ENCODE data around the gene PCCA. TPM values are rescaled to one million over a fixed set of nuclear protein-coding genes. Genes with fewer than 3 reads are reported as not detected.

Gene PCCA
- total and polyA plus RNA-seq, 4 donors: 30.1 to 160 (median 76.3) TPM

DNA sequence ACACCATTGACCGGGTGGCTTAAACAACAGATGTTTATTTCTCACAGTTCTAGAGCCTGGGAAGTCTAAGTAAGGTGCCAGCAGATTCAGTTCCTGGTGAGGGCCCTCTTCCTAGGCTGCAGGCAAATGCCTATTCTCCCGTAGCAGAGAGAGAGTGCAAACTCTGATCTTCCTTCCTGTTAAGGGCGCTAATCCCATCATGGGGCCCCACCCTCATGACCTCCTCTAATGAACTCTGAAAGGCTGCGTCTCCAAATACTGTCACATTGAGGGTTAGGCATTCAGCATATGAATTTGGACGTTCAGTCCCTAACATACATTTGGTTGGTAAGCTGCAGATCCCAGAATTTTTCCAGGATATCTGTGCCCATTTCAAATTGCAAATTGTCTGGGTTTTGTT, 370.9 kb downstream of the PCCA start:
- 95% methylated on average over 5 of the region's 5 CpGs for WGBS
- Histone ChIP-seq H3K4me1 (ENCODE audit: control insufficient read depth in 4 of 4, insufficient read depth in 4 of 4, low read length in 3 of 4) (no peaks in the 10 kb centered on the region), H3K4me3 (ENCODE audit: low read depth in 1 of 3, low read length in 3 of 3) (no peak overlapping the region), H3K36me3 (ENCODE audit: control insufficient read depth in 4 of 4, insufficient read depth in 3 of 4, low read depth in 1 of 4, low read length in 3 of 4) (peaks cover 0 to 2% (median 0%) of the 10 kb centered on the region in 4 donors), H3K27ac (ENCODE audit: low read depth in 1 of 2, low read length in 2 of 2) (no peak overlapping the region), H3K9me3 (ENCODE audit: control insufficient read depth in 4 of 4, low read length in 3 of 4) (no peaks in the 10 kb centered on the region), H3K27me3 (ENCODE audit: control insufficient read depth in 4 of 4, insufficient read depth in 4 of 4, low read length in 3 of 4) (no peaks in the 10 kb centered on the region), H3K9ac (ENCODE audit: low read depth in 1 of 2, low read length in 2 of 2) (no peak overlapping the region)
- no peak for TF ChIP-seq RAD21 (IDR thresholded peaks at IDR 0.05)
- TF ChIP-seq HNF4A (conservative IDR thresholded peaks at IDR 0.05): no peak
- no peak for TF ChIP-seq YY1 (IDR thresholded peaks at IDR 0.05)
- no peak for TF ChIP-seq JUND (IDR thresholded peaks at IDR 0.05)
- no peak for TF ChIP-seq FOXA2 (IDR thresholded peaks at IDR 0.05)
- TF ChIP-seq ZBTB33 (IDR thresholded peaks at IDR 0.05): no peak
- no peak for DNase-seq (ENCODE audit: low spot score)

DNA sequence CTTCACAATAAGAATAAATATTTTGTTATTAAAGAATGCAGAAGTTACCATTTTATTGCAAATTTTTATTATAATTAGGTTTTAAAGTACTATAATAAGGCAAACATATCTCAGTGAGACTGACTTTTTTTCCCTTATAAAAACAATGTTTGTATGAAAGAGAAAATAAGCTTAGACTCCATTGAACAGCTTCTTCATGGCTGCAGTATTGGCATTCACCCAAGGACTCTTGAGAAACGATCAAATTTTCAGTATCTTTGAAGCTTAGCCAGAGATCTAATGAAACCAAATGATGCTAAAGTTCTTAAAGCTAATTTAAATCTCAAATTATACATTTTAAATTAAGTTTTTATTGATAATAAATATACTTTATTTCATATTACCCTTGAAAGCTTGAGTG, 371.4 kb downstream of the PCCA start:
- no peak for TF ChIP-seq FOXA2 (IDR thresholded peaks at IDR 0.05)
- no peak for TF ChIP-seq HNF4A (conservative IDR thresholded peaks at IDR 0.05)
- TF ChIP-seq SP1 (IDR thresholded peaks at IDR 0.05): no peak
- no peak for TF ChIP-seq TAF1 (conservative IDR thresholded peaks at IDR 0.05)
- no peak for TF ChIP-seq RAD21 (IDR thresholded peaks at IDR 0.05)
- no peak for TF ChIP-seq YY1 (IDR thresholded peaks at IDR 0.05)
- no peak for TF ChIP-seq EGR1 (IDR thresholded peaks at IDR 0.05; ENCODE audit: low read depth in 2 of 2)
- TF ChIP-seq, protein P1, sequence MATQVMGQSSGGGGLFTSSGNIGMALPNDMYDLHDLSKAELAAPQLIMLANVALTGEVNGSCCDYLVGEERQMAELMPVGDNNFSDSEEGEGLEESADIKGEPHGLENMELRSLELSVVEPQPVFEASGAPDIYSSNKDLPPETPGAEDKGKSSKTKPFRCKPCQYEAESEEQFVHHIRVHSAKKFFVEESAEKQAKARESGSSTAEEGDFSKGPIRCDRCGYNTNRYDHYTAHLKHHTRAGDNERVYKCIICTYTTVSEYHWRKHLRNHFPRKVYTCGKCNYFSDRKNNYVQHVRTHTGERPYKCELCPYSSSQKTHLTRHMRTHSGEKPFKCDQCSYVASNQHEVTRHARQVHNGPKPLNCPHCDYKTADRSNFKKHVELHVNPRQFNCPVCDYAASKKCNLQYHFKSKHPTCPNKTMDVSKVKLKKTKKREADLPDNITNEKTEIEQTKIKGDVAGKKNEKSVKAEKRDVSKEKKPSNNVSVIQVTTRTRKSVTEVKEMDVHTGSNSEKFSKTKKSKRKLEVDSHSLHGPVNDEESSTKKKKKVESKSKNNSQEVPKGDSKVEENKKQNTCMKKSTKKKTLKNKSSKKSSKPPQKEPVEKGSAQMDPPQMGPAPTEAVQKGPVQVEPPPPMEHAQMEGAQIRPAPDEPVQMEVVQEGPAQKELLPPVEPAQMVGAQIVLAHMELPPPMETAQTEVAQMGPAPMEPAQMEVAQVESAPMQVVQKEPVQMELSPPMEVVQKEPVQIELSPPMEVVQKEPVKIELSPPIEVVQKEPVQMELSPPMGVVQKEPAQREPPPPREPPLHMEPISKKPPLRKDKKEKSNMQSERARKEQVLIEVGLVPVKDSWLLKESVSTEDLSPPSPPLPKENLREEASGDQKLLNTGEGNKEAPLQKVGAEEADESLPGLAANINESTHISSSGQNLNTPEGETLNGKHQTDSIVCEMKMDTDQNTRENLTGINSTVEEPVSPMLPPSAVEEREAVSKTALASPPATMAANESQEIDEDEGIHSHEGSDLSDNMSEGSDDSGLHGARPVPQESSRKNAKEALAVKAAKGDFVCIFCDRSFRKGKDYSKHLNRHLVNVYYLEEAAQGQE (IDR thresholded peaks at IDR 0.05): no peak
- TF ChIP-seq HNF4G (IDR thresholded peaks at IDR 0.05): no peak
- no peak for TF ChIP-seq RXRA (IDR thresholded peaks at IDR 0.05)
- TF ChIP-seq, protein P2, sequence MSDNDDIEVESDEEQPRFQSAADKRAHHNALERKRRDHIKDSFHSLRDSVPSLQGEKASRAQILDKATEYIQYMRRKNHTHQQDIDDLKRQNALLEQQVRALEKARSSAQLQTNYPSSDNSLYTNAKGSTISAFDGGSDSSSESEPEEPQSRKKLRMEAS (IDR thresholded peaks at IDR 0.05): no peak
- no peak for TF ChIP-seq CTCF (IDR thresholded peaks at IDR 0.05; ENCODE audit: low read depth, low read length, missing input control)
- TF ChIP-seq NR2F2 (IDR thresholded peaks at IDR 0.05): no peak
- TF ChIP-seq GABPA (IDR thresholded peaks at IDR 0.05 in 1 of 2, conservative IDR thresholded peaks at IDR 0.05 in 1 of 2): no peak
- Histone ChIP-seq H3K27me3 (ENCODE audit: control insufficient read depth in 4 of 4, insufficient read depth in 4 of 4, low read length in 3 of 4) (no peaks in the 10 kb centered on the region), H3K4me1 (ENCODE audit: control insufficient read depth in 4 of 4, insufficient read depth in 4 of 4, low read length in 3 of 4) (no peaks in the 10 kb centered on the region), H3K4me3 (ENCODE audit: low read depth in 1 of 3, low read length in 3 of 3) (no peak overlapping the region), H3K36me3 (ENCODE audit: control insufficient read depth in 4 of 4, insufficient read depth in 3 of 4, low read depth in 1 of 4, low read length in 3 of 4) (peaks cover 0 to 2% (median 0%) of the 10 kb centered on the region in 4 donors), H3K9me3 (ENCODE audit: control insufficient read depth in 4 of 4, low read length in 3 of 4) (no peaks in the 10 kb centered on the region), H3K27ac (ENCODE audit: low read depth in 1 of 2, low read length in 2 of 2) (no peak overlapping the region), H3K9ac (ENCODE audit: low read depth in 1 of 2, low read length in 2 of 2) (no peak overlapping the region)
- 26% methylated on average over 1 of the region's 1 CpG for WGBS
- DNase-seq (ENCODE audit: low spot score): no peak

Data from liver (tissue), 9 donors.